GM18498 (cell line): ENCODE data around the gene DLX6.

Experiments used
- ATAC-seq: cut with Tn5 transposase; IDR thresholded peaks from one replicate; pipeline ENCODE4 v1.9.1; 2021; ENCODE audit warnings: mild to moderate bottlenecking, moderate library complexity; ENCODE audit not compliant: unreplicated experiment

DLX6 gene

DNA sequence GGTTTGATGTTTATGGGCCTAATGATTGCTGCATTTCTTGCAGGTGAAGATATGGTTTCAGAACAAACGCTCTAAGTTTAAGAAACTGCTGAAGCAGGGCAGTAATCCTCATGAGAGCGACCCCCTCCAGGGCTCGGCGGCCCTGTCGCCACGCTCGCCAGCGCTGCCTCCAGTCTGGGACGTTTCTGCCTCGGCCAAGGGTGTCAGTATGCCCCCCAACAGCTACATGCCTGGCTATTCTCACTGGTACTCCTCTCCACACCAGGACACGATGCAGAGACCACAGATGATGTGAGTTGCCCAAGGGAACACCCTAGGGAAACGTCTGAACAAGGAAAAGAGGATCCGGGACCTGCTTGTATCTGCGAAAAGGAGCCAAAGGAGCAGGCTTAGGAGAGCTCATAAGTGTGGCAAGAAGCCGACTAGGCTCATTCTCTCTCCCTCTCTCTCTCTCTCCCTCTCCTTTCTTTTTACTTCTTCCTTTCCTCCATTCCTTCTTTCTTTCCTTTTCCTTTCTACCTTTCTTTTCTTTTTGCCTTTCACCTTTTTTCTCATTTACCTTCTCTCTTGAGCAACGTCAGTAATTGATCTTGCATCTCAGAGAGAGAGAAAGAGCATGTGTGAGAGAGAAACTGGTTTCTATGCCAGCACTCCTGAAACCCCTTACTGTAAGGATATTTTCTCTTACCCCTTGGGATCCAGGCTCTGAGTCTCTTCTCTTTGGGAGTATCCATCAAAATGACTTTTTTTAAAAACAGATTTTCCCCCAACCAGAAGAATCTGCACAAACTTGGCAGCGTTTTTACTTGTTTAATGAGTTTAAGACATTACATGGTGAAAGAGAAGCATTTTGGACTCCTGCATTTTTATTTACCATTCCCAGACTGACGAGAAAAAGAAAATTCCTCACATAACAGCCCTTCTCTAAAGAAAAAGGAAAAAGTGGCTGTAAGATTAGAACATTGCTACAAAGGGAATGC, 4.7 kb downstream of the DLX6 start:
- no peak for ATAC-seq

DNA sequence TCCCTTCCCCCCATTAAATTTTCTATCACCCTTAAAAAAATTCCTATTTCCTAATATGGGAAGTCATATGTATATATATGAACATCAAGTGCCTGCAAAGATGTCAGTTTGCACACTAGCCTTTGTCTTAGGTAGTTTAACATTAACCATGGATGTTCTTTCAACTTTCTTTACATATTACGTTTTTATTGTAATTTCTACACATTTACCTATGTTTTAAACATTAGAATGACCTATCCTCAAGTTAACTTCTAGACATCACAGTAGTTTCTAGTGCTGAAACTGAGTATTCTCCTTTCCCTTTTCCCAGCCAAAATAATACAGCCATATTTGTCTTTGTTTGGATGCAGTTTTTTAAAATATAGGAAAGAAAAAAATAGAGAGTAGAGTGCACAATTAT, 5.8 kb downstream of the DLX6 start:
- ATAC-seq = no peak

DNA sequence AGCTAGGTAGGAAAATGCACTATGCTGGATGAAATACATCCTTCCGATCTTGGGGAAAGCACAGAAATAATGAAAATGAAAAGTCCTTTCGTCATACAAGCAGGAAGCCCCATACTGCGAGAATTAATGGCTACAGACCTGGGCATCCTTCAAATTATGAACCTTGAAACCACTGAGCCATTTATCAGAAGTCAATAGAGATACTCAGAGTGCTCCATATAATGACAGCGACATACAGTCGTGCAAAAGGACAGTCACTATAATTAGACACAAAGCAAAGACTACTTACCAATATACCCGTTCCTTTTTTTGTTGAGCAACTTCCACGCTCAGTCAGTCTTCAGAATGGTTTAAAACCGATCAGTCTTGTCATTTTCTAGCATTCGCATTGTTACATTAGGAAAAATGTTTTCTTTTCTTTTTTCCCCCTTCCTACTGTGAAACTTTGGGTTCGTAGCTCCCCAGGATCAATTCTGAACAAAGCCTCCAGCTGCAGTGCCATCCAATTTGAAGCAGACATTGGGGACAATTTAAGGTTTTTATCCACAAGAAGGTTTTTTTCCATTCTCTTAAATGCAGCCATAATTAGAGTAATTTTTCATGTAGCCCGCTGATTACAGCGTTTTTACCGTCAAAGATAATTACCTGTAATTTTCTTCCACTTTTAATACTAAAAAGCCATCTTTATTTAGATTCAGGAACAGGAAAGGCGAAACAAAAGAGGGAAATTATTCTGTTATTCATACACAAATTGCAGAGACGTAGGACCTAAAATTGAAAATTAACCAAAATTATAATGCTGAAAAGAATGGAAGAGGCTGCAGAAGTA, 6.4 kb downstream of the DLX6 start:
- no peak for ATAC-seq

DNA sequence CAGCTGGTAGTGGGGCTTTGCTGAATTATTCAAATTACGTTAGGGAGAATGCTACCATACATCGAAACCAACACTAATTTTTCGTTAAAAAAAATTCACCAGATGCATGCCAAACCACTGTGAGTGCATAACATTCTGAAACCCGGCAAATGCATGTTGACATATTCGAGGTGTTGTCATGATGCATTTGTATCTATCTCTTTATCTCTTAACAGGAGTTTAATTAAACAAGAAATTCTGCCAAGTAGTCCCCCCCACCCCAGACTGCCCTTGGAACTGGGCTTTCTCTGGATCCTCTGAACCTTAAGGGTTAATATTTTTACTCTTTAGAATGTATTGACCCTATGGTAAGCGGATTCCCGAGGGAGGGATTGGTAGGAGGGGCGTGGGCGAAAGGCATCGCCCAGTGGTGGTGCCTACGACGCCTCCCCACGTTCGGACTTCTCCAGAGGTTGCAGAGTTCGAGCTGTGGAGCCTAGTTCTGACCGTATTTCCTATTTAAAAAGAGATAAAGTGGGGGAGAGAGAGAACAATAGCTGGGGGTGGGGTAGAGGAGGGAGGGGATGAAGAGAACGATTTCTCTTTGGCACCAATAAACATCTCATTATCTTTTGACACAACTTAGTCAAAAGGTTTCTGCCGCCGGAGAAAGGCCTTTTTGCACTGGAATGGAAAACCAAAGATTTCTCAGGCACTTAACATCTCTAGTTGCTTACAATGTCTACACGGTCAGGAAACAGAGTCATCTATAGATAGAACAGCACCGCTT, 7.2 kb downstream of the DLX6 start:
- no peak for ATAC-seq

DNA sequence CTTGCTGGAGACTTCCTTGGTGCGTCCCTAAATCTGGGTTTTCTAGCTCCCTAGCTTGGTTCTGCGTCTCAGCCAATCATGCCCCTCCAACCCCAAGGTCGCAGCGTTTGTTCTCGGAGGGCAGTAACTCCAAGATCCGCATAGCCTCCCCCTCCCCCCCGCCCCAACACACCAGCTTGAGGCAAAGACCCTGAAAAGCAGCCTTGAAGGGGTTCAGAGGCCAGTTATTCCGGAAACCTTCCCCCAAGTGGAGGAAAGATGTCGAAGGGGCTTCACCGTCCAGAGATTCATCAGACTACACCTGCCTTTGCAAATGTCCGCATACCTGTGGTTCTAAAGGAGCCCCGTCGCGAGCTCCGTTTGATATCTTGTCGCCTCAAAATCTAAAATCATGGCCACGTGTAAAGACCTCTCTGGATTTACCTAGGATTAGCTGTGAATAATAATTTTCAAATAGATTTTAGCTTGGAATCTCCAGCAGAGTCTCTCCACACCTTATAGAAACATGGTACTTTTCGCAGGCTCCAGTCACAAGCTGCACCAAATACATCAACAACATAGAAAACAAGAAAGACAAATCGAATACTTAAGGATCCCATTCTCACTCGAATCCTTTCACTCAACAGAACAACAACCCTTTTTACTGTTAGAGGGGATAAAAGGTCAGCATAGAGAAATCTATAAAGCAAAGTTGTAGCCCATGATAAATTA, 7.9 kb downstream of the DLX6 start:
- ATAC-seq = no peak

DNA sequence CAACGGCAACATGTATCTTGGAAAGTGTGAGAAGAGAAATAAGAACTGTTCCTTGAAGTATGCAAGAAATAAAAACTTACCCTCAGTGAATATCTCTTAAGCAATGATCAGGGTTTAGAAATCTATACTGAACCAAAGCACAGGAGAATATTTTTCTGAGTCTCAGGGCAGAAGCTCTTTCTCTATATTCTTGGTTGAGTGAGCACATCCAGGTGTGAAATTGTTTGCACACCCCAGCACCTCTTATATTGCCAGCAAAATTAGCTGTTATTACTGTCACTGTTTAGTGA, 8.4 kb downstream of the DLX6 start:
- no peak for ATAC-seq

DNA sequence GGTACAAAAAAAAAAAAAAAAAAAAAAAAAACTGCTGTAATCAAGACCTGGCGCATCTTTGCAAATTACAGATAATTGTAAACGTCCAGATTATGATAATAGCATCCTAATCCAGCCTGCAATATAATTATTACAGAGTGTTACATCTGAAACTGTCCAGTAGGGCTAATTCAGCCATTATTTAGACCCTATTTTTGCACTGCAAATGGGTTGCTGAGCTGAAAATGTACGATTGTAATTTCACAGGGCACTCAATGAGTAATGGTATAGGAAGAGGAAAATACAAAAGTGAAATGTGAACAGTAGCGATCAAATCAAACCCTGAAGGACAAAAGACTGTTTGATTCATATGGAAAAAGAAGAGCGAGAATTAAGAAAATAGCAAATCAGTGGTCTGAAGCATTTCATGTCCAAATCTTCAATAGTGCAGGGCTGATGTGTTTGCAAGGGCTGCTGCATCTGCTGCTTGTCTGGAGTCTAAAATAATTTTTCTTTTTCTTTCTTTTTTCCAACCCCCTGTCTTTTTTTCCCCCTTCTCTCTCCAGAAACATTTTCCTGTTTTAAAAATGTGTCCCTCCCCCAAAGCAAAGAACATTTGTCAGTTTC, 8.9 kb downstream of the DLX6 start:
- ATAC-seq = no peak

DNA sequence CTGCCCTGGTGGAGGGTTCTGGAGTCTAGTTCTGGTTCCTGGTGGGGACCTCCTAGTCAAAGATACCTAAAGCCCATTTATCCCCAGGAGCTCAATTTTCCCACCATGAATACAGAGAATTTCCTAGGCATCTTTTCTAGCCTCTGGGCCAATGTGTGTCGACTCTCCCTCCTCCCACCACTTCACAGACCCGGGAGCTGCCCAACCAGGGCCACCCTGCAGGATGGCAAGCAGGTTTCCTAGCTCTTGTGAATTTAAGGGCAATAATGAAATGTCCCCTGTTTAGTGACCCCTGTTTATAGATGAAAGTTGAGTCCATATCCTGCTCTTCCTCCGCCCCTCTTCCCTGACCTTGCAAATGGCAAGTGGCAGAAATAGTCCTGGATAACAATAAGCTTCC, 9.9 kb downstream of the DLX6 start:
- no peak for ATAC-seq

DNA sequence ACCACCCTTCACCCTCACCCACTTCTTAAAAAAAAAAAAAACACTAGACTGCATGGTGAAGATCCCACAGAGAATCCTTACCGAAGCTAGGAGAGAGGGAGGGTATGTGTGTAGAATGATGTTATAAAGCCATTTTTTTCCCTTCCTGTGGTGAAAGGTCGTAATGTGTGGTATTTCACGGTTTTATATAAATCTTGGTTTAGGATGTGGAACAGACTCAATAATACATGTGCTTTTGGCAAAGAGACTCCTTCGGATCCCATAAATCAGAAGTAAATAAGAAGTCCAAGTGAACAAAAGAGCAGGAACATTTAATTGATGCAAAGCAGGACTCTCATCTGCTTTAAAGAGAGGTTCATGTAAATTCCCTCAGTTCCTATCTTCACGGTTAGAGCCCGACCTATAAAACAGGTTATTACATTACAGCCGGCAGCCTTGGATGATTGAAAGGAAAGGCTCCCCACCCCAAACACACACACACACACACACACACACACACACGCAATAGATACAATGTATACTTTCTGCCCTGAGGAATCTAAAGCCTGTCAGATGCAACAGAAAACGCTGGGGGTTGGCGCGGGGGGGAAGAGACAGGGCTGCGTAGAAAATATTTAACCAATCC, 10.5 kb downstream of the DLX6 start:
- ATAC-seq = no peak

DNA sequence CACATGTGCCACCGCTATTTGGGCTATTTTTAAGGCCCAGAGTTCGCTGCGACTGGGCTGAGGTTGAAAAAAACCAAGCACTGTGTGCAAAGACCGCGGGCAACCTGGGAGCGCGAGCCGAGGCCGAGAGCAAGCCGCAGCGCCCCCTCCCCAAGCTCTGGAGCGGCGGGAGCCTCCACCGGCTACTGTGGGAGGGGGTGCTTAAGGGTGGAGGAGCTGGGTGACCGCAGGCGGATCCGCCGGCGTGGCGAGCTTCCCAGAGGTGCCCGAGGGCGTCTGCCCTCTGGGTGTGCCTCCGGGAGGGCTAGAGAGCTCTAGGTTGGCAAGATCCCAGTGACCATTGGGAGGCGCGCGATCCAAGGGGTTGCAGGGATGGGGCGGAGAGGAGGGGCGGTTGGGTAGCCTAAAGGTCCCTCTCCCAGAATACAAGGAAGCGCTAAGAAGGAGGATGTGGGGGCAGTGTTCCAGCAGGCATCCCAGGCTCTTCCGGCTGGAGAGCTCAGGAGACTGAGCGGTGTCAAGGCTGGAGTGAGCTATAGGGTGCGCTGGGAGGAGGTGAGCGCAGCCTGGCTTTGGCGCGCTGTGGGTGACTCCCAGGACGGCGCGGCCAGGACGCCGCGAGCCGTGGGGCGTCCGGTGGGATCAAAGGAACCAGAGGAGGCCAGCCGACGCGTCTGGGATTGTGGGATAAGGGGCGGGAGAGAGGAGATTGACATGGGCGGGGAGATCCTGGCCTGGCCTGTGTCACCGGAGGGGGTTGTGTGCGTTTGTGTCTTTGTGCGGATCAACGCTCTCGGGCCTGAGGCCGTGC, 11.2 kb downstream of the DLX6 start:
- ATAC-seq = no peak

DNA sequence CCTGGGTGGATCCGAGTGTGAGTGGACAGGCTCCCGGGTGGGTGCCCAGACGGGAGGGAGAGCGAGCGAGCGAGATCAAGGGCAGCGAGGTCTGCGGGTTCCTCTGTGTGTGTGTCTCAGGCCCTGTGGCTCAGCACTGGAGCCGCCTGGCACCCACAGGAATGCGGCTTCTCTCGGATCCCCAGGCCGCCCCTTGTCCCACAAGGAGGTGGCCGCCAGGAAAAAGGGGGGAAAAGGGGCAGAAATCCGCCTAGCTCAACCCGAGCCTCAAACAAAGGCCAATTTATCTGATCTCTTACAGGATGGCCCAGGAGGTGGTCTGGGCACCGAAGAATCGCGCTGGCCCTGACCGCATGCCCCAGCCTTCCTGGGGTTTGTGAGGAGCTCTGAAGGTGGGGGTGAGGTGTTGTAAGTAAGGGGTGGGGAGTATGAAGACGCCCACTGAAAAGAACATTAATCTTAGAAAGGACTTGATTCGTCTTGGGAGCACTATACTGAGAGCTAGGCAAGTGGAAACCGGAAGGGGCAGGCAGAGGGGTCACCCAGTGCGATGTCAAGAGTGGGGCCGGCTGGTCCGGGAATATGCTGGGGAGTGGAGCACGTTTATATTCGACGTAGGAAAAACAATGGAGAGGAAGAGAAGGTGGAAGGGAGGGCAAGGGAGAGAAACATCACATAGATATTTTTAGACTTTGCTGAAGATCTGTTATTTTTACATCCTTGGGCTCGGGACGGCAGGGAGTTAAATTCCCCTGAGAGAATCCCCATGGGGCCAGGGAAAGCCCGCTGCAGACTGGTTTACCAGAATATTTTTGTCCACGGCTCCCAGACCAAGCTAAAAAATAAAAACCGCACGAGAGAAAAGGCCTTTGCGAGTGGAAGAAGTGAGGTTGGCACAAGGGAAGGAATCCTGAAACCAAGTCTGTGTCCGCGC, 12.1 kb downstream of the DLX6 start:
- ATAC-seq = no peak

DNA sequence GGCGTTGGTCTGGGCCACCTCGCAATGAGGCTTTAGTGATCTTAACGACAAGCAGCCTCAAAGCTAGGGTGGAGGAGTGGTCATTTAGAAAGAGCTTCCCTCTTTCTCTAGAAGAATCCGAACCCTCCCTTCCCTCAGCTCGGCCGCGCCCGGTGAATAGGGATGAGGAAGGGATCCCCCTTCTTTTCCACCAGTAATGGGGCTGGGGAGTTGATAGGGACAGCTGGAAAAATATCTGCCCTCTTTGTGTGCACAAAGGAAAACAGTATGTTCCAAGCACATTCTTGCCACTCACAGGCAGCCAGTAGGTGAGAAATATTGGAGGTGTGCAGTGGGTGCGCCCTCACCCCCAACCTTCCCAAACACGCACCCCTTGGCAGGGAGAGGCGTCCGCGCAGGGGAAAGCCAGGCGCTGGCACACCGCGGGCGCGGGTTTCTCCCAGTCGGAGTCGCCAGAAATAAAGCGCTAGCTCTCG, 12.8 kb downstream of the DLX6 start:
- ATAC-seq = no peak

DNA sequence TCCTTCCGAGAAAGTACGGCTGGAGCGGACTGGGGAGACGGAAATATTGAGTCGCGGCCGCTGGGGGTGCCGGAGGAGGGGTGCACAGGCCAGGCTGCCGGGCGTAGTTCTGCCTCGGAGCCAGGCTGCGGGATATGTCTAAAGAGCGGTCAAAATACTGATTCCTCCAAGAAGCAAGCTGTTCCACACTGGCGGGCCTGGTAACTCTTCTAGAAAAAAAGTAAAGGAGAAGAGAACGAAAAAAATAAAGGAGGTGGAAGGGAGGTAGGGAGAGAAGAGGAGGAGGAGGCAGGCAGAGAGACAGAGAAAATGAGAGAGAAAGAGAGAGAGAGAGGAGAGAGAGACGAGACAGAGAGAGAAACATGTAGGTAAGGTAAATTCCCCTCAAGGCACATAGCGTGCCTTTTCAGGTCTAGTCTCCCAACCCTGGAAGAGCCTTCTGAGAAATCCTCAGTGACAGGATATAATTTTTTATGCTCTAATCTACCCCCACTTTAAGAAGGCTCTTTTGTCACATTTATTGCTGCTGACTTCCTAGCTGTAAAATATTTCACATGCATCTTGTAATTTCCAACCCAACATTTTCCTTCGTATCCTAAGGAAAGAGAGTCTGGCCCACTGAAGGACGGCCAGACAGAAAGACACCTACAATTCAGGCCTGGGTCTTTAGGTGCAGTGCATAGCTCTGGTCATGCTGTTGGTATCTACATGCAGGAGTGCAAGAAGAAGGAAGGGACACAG, 13.6 kb downstream of the DLX6 start:
- ATAC-seq = no peak

DNA sequence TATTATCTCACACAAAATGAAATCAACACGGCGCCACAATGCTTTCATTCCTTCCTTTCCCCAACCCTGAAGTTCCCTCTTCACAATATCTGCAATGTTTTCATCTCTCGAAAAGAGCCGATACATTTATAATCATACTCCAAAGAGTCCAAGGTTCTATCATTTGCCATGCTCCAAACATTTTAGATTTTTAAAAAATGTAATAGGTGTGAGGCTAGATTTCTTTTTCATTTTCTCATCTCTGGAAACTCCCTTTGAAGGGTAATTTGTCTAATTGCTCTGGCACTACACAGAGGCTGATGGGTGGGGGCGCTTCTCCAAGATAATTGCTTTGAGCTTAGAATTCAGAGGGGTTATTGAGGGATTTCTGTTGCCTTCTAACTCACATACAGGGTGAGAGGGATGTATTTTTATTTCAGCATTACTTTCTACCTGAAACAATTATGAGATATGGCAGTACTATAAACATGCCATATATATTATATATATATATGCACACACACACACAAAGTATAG, 14.4 kb downstream of the DLX6 start:
- no peak for ATAC-seq

DNA sequence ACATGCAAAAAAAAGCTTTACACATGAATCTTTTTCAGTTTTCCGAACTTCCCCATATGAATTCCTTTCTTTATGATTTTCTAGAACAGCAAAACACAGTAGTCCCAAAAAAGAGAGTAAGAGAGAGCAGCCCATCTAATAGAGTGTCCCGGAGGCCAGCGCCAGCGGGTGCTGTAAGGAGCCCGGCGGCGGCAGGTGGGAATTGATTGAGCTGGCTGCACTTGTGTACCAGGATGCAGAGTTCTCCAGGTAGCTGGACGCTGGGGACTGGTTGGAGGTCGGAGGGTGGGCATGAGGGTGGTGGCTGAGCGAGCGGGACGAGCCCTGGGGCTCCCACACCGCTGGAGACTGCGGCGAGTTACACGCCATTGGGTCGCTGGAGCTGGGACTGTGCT, 15.2 kb downstream of the DLX6 start:
- ATAC-seq = no peak

DNA sequence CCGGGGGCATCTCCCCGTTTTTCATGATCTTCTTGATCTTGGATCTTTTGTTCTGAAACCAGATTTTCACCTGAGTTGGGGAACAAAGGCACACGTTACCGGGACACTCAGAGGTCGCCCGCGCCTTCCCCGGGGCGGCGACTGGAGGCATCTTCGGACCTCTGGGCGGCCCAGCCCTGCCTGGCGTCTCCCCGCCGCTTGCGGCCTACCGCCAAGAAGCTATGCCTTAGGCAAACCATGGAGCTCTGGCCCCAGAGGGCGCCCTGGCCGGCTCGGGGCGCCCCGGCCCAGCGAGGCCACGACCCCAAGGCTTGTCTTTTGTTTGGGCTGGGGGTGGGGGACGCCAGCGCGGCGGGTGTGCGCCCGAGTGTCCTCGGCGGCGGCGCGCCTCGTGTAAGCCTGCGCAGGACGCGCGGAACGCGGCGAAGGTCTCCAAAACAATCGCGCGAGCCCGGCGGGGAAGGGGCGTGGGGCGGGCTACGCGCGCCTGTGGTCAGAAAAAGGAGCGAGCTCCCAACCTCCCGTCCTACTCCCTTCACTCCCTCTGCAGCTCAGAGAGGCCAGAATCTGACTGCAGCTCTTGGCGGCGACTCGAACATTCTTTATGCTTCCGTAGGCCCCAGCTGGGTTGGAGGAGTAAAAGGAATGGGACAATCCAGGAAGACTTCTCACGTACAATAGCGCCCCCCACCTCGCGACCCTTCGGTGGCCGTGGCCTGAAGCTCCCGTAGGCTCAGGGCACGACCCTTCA, 15.8 kb downstream of the DLX6 start:
- no peak for ATAC-seq
